K562 (cell line): ENCODE data around the gene FAM171A2. TPM values are rescaled to one million over a fixed set of nuclear protein-coding genes. Genes with fewer than 3 reads are reported as not detected.
A peak's percentile ranks its signal among the peaks of the same experiment; 100 is the strongest.

Source experiments
- ADNP ChIP-seq: fragments of 200-800 bp; sonication (Bioruptor generic); IDR thresholded peaks from 2 replicates; pipeline ENCODE4 v1.6.1; 2016; ENCODE audit warnings: missing genetic modification characterization, missing compliant biosample characterization
- CBFA2T3 ChIP-seq: fragments of 450-650 bp; IDR thresholded peaks from 2 replicates; pipeline ENCODE4 v1.6.1; 2017
- CBX8 ChIP-seq: fragments of 200-600 bp; sonication (generic); IDR thresholded peaks from 2 replicates; pipeline ENCODE4 v1.6.1; 2012; ENCODE audit warnings: borderline replicate concordance, mixed run types, low read depth, mild to moderate bottlenecking, moderate library complexity, mixed read lengths, low read length, control low read depth, inconsistent platforms; ENCODE audit not compliant: poor library complexity, severe bottlenecking; ENCODE audit errors: extremely low read depth
- ELF1 ChIP-seq: fragments of 200-800 bp; sonication (Bioruptor generic); IDR thresholded peaks from 2 replicates; pipeline ENCODE4 v1.6.1; 2016; ENCODE audit warnings: missing genetic modification characterization, missing compliant biosample characterization
- FOXA1 ChIP-seq: fragments of 450-650 bp; IDR thresholded peaks from 2 replicates; pipeline ENCODE4 v1.6.1; 2016; ENCODE audit warnings: mild to moderate bottlenecking, borderline replicate concordance
- KAT8 ChIP-seq: fragments of 450-650 bp; IDR thresholded peaks from 2 replicates; pipeline ENCODE4 v1.6.1; 2016; ENCODE audit warnings: low read depth, mild to moderate bottlenecking
- MEF2D ChIP-seq: conservative IDR thresholded peaks from 2 replicates; pipeline ENCODE4 v1.6.1; 2016; ENCODE audit warnings: low read depth, missing genetic modification characterization, missing compliant biosample characterization
- NCOA4 ChIP-seq: fragments of 450-650 bp; IDR thresholded peaks from 2 replicates; pipeline ENCODE4 v1.6.1; 2018; ENCODE audit warnings: mild to moderate bottlenecking; ENCODE audit not compliant: partially characterized antibody
- POLR2A ChIP-seq: fragments of 450-650 bp; conservative IDR thresholded peaks from 2 replicates; pipeline ENCODE4 v1.6.1; 2016
- POLR3A ChIP-seq: IDR thresholded peaks from 2 replicates; pipeline ENCODE4 v1.6.1; 2011; ENCODE audit warnings: borderline replicate concordance, mild to moderate bottlenecking, moderate library complexity; ENCODE audit not compliant: insufficient read length, insufficient read depth; ENCODE audit errors: extremely low read depth
- PRMT5 ChIP-seq: sonication (generic); formaldehyde crosslinking; IDR thresholded peaks from 2 replicates; pipeline ENCODE4 v1.5.0; 2020; ENCODE audit warnings: missing genetic modification reagents
- RCOR1 ChIP-seq, 2 experiments: IDR thresholded peaks; 2 replicates each; pipeline ENCODE4 v1.6.1; 2012; ENCODE audit warnings: low read depth in 2 of 2, low read length in 2 of 2, borderline replicate concordance in 1 of 2, improper control_type of control experiment in 1 of 2
- SPI1 ChIP-seq: IDR thresholded peaks from 2 replicates; pipeline ENCODE4 v1.6.1; 2011; ENCODE audit warnings: low read depth, low read length, control low read depth, borderline replicate concordance
- ZBED1 ChIP-seq: IDR thresholded peaks from 2 replicates; pipeline ENCODE4 v1.6.1; 2014
- ZNF324 ChIP-seq: fragments of 250-450 bp; sonication (Bioruptor Pico); IDR thresholded peaks from 2 replicates; pipeline ENCODE4 v1.4.0; 2020; ENCODE audit warnings: mild to moderate bottlenecking
- ZNF586 ChIP-seq: fragments of 450-650 bp; formaldehyde crosslinking; conservative IDR thresholded peaks from 2 replicates; pipeline ENCODE4 v1.4.0; 2020; ENCODE audit warnings: mild to moderate bottlenecking, moderate library complexity
- polyA plus RNA-seq, 8 experiments: library from polyadenylated mRNA; depleted of rRNA in 4 of 8; stranded (reverse) in 5 of 8; unstranded in 3 of 8; fragments of >200 nt; fragmentation: Nextera tagmentation in 2 of 8; fragmentation: Illumina TruSeq in 1 of 8; extraction: Ambion mirVana in 2 of 8; extraction: Trizol in 1 of 8; gene quantifications; 2 replicates each; pipeline versions ENCODE4 v1.2.1 to v1.2.3, GENCODE V29; 2011 to 2014; ENCODE audit warnings: inconsistent platforms in 1 of 8, missing spikeins in 1 of 8
- total RNA-seq, 7 experiments: library from RNA; depleted of rRNA in 6 of 7; stranded (reverse); fragments of >200 nt in 6 of 7; fragmentation: Illumina TruSeq in 2 of 7; extraction: Trizol in 2 of 7; gene quantifications; 2 replicates each; pipeline versions ENCODE4 v1.2.1 to v1.2.3, GENCODE V29; 2011 to 2021; ENCODE audit warnings: low replicate concordance in 1 of 7
- TF ChIP-seq, protein P1 (sequence below): fragments of 250-450 bp; sonication (Bioruptor Pico); IDR thresholded peaks from 2 replicates; pipeline ENCODE4 v1.8.0; 2021; ENCODE audit warnings: moderate library complexity, mild to moderate bottlenecking, inconsistent platforms
- TF ChIP-seq, protein P2 (sequence below), 2 experiments: fragments of 450-650 bp; conservative IDR thresholded peaks; 2 replicates each; pipeline ENCODE4 v1.6.1; 2017; ENCODE audit warnings: mild to moderate bottlenecking in 2 of 2, moderate library complexity in 2 of 2
- TF ChIP-seq, protein P3 (sequence below), 3 experiments: fragments of 200-800 bp in 1 of 3; sonication (Bioruptor generic) in 1 of 3; sonication (generic) in 1 of 3; formaldehyde crosslinking in 1 of 3; IDR thresholded peaks; 2 replicates each; pipeline versions ENCODE4 v1.6.1 to v1.8.0; 2016 to 2022; ENCODE audit warnings: mild to moderate bottlenecking in 2 of 3, missing compliant biosample characterization in 2 of 3, missing genetic modification characterization in 2 of 3, missing genetic modification reagents in 1 of 3

Gene FAM171A2
- total and polyA plus RNA-seq, 9 of the 15 experiments (the other 6 are each of a cell fraction or from before 2014, with no cell fraction given), result 0.10 to 10.2 (median 2.0) TPM; not detected in 1

DNA sequence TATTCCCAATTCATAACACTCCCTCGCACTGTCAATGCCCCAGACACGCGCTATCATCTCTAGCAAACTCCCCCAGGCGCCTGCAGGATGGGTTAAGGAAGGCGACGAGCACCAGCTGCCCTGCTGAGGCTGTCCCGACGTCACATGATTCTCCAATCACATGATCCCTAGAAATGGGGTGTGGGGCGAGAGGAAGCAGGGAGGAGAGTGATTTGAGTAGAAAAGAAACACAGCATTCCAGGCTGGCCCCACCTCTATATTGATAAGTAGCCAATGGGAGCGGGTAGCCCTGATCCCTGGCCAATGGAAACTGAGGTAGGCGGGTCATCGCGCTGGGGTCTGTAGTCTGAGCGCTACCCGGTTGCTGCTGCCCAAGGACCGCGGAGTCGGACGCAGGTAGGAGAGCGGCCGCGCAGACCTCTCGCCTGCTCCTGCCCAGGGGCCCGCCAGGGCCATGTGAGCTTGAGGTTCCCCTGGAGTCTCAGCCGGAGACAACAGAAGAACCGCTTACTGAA is 18.7 kb downstream of the FAM171A2 start, which contains the start of gene GRN (continued):
- peak; percentile 52; the same call in 1 of the 2 replicates for TF ChIP-seq SPI1
- TF ChIP-seq KAT8, result no peak; the same call in 1 of the 2 replicates
- peak; percentile 78 for TF ChIP-seq POLR2A
- no peak for TF ChIP-seq ZNF586 (CRISPR knock-in tag)
- TF ChIP-seq ELF1 (tag), result peak; percentile 38; the same call in 1 of the 2 replicates
- no peak for TF ChIP-seq MEF2D
- TF ChIP-seq, protein P1, sequence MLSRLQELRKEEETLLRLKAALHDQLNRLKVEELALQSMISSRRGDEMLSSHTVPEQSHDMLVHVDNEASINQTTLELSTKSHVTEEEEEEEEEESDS (CRISPR knock-in tag), result no peak
- no peak for TF ChIP-seq PRMT5 (CRISPR knock-in tag)
- TF ChIP-seq ZNF324, result no peak
- TF ChIP-seq, protein P2, sequence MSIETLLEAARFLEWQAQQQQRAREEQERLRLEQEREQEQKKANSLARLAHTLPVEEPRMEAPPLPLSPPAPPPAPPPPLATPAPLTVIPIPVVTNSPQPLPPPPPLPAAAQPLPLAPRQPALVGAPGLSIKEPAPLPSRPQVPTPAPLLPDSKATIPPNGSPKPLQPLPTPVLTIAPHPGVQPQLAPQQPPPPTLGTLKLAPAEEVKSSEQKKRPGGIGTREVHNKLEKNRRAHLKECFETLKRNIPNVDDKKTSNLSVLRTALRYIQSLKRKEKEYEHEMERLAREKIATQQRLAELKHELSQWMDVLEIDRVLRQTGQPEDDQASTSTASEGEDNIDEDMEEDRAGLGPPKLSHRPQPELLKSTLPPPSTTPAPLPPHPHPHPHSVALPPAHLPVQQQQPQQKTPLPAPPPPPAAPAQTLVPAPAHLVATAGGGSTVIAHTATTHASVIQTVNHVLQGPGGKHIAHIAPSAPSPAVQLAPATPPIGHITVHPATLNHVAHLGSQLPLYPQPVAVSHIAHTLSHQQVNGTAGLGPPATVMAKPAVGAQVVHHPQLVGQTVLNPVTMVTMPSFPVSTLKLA (conservative IDR thresholded peaks at IDR 0.05), result peak; percentile 62 to 90
- TF ChIP-seq CBFA2T3, result peak; percentile 46; the same call in 1 of the 2 replicates
- TF ChIP-seq RCOR1 (IDR thresholded peaks at IDR 0.05; ENCODE audit: borderline replicate concordance in 1 of 2, low read depth in 2 of 2, low read length in 2 of 2), result peak in 1 of 2 experiments; percentile 90; a peak in 2 of 4 replicates
- TF ChIP-seq ZBED1, result no peak
- TF ChIP-seq FOXA1, result no peak
- no peak for TF ChIP-seq CBX8
- TF ChIP-seq NCOA4, result no peak
- no peak for TF ChIP-seq POLR3A
- TF ChIP-seq, protein P3, sequence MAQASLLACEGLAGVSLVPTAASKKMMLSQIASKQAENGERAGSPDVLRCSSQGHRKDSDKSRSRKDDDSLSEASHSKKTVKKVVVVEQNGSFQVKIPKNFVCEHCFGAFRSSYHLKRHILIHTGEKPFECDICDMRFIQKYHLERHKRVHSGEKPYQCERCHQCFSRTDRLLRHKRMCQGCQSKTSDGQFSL (CRISPR knock-in tag; IDR thresholded peaks at IDR 0.05), result 0 out of 2 replicates have a peak, but pooled peaks have one; percentile 23
- TF ChIP-seq, protein P3 (tag; IDR thresholded peaks at IDR 0.05), result no peak
- no peak for TF ChIP-seq ADNP (tag)
